HepG2 (cell line): ENCODE data around the gene TJP3. TPM values are rescaled to one million over a fixed set of nuclear protein-coding genes. Genes with fewer than 3 reads are reported as not detected.

Source experiments
- FOXA3 ChIP-seq: IDR thresholded peaks from 2 replicates; pipeline ENCODE4 v1.6.1; 2016; ENCODE audit warnings: missing genetic modification reagents, missing compliant biosample characterization
- HMGA1 ChIP-seq: sonication (generic); formaldehyde crosslinking; conservative IDR thresholded peaks from 2 replicates; pipeline ENCODE4 v1.4.0; 2020; ENCODE audit warnings: missing genetic modification reagents
- HOXA7 ChIP-seq: sonication (generic); formaldehyde crosslinking; IDR thresholded peaks from 2 replicates; pipeline ENCODE4 v1.8.1; 2022; ENCODE audit warnings: mild to moderate bottlenecking, missing genetic modification reagents, moderate library complexity
- KMT2A ChIP-seq: sonication (generic); formaldehyde crosslinking; IDR thresholded peaks from 2 replicates; pipeline ENCODE4 v1.4.0; 2020; ENCODE audit warnings: missing genetic modification reagents
- NFE2 ChIP-seq: sonication (generic); formaldehyde crosslinking; IDR thresholded peaks from 2 replicates; pipeline ENCODE4 v1.4.0; 2020; ENCODE audit warnings: missing genetic modification reagents
- NR2F2 ChIP-seq: IDR thresholded peaks from 2 replicates; pipeline ENCODE4 v1.6.1; 2012; ENCODE audit warnings: low read depth, inconsistent platforms, borderline replicate concordance
- RFXAP ChIP-seq: sonication (generic); formaldehyde crosslinking; IDR thresholded peaks from 2 replicates; pipeline ENCODE4 v1.4.0; 2020; ENCODE audit warnings: missing genetic modification reagents, borderline replicate concordance
- SIX1 ChIP-seq: sonication (generic); formaldehyde crosslinking; IDR thresholded peaks from 2 replicates; pipeline ENCODE4 v1.4.0; 2020; ENCODE audit warnings: missing genetic modification reagents, borderline replicate concordance
- THYN1 ChIP-seq: sonication (generic); formaldehyde crosslinking; IDR thresholded peaks from 2 replicates; pipeline ENCODE4 v1.8.1; 2023; ENCODE audit warnings: low read depth, mild to moderate bottlenecking, moderate library complexity, missing genetic modification reagents, borderline replicate concordance
- ZMYM2 ChIP-seq: sonication (generic); formaldehyde crosslinking; IDR thresholded peaks from 2 replicates; pipeline ENCODE4 v1.8.0; 2022; ENCODE audit warnings: mild to moderate bottlenecking, missing genetic modification reagents
- ZNF136 ChIP-seq: sonication (generic); formaldehyde crosslinking; IDR thresholded peaks from 2 replicates; pipeline ENCODE4 v1.8.1; 2022; ENCODE audit warnings: low read depth, mild to moderate bottlenecking, moderate library complexity, missing genetic modification reagents
- ZNF225 ChIP-seq: sonication (generic); formaldehyde crosslinking; IDR thresholded peaks from 2 replicates; pipeline ENCODE4 v1.4.0; 2020; ENCODE audit warnings: mild to moderate bottlenecking, missing genetic modification reagents
- ZNF260 ChIP-seq: sonication (generic); formaldehyde crosslinking; IDR thresholded peaks from 2 replicates; pipeline ENCODE4 v1.4.0; 2020; ENCODE audit warnings: missing genetic modification reagents, low read depth, mild to moderate bottlenecking, borderline replicate concordance
- ZNF432 ChIP-seq: sonication (generic); formaldehyde crosslinking; IDR thresholded peaks from 2 replicates; pipeline ENCODE4 v1.5.0; 2020; ENCODE audit warnings: missing genetic modification reagents, mild to moderate bottlenecking, borderline replicate concordance
- polyA plus RNA-seq, 8 experiments: library from polyadenylated mRNA; depleted of rRNA in 3 of 8; stranded (reverse) in 7 of 8; unstranded in 1 of 8; fragments of >200 nt; fragmentation: Illumina TruSeq in 4 of 8; extraction: Trizol in 4 of 8; gene quantifications; 2 replicates each; pipeline versions ENCODE4 v1.2.1 to v1.2.3, GENCODE V29; 2011 to 2016; ENCODE audit warnings: low read depth in 4 of 8, missing spikeins in 1 of 8, mixed read lengths in 1 of 8; ENCODE audit not compliant: insufficient read depth in 1 of 8
- total RNA-seq, 5 experiments: library from RNA; depleted of rRNA; stranded (reverse); fragments of >200 nt; fragmentation: Illumina TruSeq; extraction: Trizol; gene quantifications; 2 replicates each; pipeline ENCODE4 v1.2.3, GENCODE V29; 2016; ENCODE audit warnings: low read depth in 1 of 5
- TF ChIP-seq, protein P1 (sequence below): IDR thresholded peaks from 2 replicates; pipeline ENCODE4 v1.6.1; 2016; ENCODE audit warnings: missing genetic modification reagents, missing compliant biosample characterization
- TF ChIP-seq, protein P2 (sequence below): sonication (generic); formaldehyde crosslinking; IDR thresholded peaks from 2 replicates; pipeline ENCODE4 v1.8.1; 2022; ENCODE audit warnings: low read depth, mild to moderate bottlenecking, missing genetic modification reagents
- TF ChIP-seq, protein P3 (sequence below): sonication (generic); formaldehyde crosslinking; IDR thresholded peaks from 2 replicates; pipeline ENCODE4 v1.4.0; 2020; ENCODE audit warnings: missing genetic modification reagents, borderline replicate concordance
- TF ChIP-seq, protein P4 (sequence below): sonication (generic); formaldehyde crosslinking; IDR thresholded peaks from 2 replicates; pipeline ENCODE4 v1.5.0; 2020; ENCODE audit warnings: missing genetic modification reagents, mild to moderate bottlenecking, borderline replicate concordance
- TF ChIP-seq, protein P5 (sequence below): sonication (generic); formaldehyde crosslinking; IDR thresholded peaks from 2 replicates; pipeline ENCODE4 v1.8.1; 2023; ENCODE audit warnings: mild to moderate bottlenecking, missing genetic modification reagents
- TF ChIP-seq, protein P6 (sequence below): IDR thresholded peaks from 2 replicates; pipeline ENCODE4 v1.6.1; 2016; ENCODE audit warnings: mild to moderate bottlenecking, missing biosample characterization, missing genetic modification reagents

TJP3 gene
- total and polyA plus RNA-seq, 2 of the 13 experiments (the other 11 are each of a cell fraction or from before 2014, with no cell fraction given): 2.3 to 21.5 TPM

DNA sequence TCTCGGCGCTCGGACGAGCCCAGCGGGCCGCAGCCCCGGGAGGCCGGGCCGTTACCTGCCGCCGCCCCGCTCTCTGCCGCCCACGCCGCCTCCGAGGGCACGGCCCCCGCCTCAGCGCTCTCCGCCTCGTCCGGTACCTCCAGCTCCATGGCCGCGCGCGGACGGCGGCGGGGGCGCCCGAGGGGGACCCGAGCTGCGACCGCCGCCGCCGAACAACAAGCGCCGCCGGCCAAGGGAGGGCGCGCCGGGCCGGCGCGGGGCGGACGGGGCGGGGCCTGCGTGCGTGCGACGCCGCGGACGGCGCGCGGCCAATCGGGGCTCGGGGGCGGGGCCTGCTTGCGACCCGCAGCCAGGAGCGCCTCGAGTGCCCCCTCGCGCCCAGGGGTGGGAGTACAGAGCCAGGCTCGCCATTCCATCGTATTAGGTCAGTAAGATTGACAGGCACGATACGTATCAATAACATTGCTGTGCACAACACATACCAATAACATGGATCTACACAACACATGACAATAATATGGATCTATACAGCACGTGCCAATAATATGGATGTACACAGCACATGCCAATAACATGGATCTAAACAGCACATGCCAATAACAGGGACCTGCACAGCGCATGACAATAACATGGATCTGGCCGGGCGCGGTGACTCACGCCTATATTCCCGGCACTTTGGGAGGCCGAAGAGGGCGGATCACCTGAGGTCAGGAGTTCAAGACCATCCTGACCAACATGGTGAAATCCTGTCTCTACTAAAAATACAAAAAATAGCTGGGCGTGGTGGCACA, 7.7 kb upstream of the TJP3 start, which contains the start of gene PIP5K1C (continued):
- TF ChIP-seq, protein P1, sequence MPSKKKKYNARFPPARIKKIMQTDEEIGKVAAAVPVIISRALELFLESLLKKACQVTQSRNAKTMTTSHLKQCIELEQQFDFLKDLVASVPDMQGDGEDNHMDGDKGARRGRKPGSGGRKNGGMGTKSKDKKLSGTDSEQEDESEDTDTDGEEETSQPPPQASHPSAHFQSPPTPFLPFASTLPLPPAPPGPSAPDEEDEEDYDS (CRISPR knock-in tag): peak; percentile 59; the same call in 1 of the 2 replicates
- TF ChIP-seq, protein P2, sequence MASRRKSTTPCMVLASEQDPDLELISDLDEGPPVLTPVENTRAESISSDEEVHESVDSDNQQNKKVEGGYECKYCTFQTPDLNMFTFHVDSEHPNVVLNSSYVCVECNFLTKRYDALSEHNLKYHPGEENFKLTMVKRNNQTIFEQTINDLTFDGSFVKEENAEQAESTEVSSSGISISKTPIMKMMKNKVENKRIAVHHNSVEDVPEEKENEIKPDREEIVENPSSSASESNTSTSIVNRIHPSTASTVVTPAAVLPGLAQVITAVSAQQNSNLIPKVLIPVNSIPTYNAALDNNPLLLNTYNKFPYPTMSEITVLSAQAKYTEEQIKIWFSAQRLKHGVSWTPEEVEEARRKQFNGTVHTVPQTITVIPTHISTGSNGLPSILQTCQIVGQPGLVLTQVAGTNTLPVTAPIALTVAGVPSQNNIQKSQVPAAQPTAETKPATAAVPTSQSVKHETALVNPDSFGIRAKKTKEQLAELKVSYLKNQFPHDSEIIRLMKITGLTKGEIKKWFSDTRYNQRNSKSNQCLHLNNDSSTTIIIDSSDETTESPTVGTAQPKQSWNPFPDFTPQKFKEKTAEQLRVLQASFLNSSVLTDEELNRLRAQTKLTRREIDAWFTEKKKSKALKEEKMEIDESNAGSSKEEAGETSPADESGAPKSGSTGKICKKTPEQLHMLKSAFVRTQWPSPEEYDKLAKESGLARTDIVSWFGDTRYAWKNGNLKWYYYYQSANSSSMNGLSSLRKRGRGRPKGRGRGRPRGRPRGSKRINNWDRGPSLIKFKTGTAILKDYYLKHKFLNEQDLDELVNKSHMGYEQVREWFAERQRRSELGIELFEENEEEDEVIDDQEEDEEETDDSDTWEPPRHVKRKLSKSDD (CRISPR knock-in tag): no peak
- TF ChIP-seq ZNF225 (no peak), KMT2A (CRISPR knock-in tag) (no peak), FOXA3 (CRISPR knock-in tag) (0 out of 2 replicates have a peak, but pooled peaks have one; percentile 18), SIX1 (CRISPR knock-in tag) (no peak), THYN1 (CRISPR knock-in tag) (no peak), HMGA1 (CRISPR knock-in tag) (no peak), NFE2 (CRISPR knock-in tag) (no peak), ZMYM2 (no peak), ZNF432 (CRISPR knock-in tag) (no peak), ZNF260 (CRISPR knock-in tag) (no peak), HOXA7 (CRISPR knock-in tag) (no peak), ZNF136 (CRISPR knock-in tag) (no peak), RFXAP (CRISPR knock-in tag) (no peak), NR2F2 (0 out of 2 replicates have a peak, but pooled peaks have one; percentile 16)
- TF ChIP-seq, protein P3, sequence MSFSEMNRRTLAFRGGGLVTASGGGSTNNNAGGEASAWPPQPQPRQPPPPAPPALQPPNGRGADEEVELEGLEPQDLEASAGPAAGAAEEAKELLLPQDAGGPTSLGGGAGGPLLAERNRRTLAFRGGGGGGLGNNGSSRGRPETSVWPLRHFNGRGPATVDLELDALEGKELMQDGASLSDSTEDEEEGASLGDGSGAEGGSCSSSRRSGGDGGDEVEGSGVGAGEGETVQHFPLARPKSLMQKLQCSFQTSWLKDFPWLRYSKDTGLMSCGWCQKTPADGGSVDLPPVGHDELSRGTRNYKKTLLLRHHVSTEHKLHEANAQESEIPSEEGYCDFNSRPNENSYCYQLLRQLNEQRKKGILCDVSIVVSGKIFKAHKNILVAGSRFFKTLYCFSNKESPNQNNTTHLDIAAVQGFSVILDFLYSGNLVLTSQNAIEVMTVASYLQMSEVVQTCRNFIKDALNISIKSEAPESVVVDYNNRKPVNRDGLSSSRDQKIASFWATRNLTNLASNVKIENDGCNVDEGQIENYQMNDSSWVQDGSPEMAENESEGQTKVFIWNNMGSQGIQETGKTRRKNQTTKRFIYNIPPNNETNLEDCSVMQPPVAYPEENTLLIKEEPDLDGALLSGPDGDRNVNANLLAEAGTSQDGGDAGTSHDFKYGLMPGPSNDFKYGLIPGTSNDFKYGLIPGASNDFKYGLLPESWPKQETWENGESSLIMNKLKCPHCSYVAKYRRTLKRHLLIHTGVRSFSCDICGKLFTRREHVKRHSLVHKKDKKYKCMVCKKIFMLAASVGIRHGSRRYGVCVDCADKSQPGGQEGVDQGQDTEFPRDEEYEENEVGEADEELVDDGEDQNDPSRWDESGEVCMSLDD (CRISPR knock-in tag): no peak
- TF ChIP-seq, protein P4, sequence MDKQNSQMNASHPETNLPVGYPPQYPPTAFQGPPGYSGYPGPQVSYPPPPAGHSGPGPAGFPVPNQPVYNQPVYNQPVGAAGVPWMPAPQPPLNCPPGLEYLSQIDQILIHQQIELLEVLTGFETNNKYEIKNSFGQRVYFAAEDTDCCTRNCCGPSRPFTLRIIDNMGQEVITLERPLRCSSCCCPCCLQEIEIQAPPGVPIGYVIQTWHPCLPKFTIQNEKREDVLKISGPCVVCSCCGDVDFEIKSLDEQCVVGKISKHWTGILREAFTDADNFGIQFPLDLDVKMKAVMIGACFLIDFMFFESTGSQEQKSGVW: no peak
- TF ChIP-seq, protein P5, sequence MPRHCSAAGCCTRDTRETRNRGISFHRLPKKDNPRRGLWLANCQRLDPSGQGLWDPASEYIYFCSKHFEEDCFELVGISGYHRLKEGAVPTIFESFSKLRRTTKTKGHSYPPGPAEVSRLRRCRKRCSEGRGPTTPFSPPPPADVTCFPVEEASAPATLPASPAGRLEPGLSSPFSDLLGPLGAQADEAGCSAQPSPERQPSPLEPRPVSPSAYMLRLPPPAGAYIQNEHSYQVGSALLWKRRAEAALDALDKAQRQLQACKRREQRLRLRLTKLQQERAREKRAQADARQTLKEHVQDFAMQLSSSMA (CRISPR knock-in tag): no peak
- TF ChIP-seq, protein P6, sequence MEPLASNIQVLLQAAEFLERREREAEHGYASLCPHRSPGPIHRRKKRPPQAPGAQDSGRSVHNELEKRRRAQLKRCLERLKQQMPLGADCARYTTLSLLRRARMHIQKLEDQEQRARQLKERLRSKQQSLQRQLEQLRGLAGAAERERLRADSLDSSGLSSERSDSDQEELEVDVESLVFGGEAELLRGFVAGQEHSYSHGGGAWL: no peak
